Kasumi-1 (cell line): ENCODE measurements around the gene GPSM1.
"Not testable (repeated sequence)": the region's sequence is repeated elsewhere in the genome, so short reads cannot be mapped to it uniquely, and the experiment has no call there.

Experiments
- DNase-seq, 2 experiments: peaks; one replicate each; lab custom pipeline; 2025; lab: John Stamatoyannopoulos, UW

GPSM1 gene

DNA sequence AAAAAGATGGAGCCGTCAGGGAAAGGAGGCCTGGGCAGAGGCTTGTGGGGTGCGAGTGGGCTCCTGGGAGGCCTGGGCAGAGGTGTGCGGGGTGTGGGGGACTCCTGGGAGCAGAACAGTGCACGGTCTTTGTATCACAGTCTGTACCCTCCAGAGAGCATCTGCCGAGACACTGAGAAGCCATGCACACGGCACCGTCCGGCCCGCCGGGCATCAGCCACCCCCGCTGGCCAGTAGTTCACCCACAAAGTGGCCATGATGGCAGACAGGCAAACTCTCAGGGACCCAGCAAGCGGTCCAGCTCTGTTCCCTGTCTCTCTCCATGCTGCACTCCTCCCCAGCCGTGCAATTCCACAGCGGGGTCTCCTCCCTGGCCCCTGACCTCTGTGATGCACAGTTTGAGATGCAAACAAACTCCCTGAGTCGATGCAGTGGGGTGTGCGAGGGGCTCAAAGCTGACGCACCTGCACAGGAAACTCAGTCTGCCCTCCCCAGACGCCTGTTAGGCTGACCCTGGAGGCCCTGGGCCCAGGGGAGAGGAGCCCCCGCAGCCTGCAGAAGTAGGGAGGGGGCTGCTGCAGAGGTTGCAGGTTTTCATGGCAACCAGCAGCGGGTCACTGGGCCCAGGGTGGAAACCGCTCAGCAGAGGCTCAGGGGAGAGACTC is 9.1 kb upstream of the GPSM1 start:
- no peak for DNase-seq

- DNase-seq: no peak
Observed at GRCh38 chr9:136318776-136319241, 8.5 kb upstream of the GPSM1 start.

DNA sequence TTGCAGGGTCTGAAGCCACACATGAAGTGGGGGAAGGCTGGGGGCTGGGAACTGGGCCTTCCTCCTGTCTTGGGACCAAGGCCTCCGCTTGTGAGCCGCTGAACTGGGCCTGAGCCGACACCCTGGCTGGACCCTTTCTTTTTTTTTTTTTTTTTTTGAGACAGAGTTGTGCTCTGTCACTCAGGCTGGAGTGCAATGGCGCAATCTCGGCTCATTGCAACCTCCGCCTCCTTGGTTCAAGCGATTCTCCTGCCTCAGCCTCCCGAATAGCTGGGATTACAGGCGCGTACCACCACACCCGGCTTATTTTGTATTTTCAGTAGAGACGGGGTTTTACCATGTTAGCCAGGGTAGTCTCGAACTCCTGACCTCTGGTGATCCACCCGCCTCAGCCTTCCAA is 8.1 kb upstream of the GPSM1 start:
- not testable (repeated sequence) for DNase-seq

DNA sequence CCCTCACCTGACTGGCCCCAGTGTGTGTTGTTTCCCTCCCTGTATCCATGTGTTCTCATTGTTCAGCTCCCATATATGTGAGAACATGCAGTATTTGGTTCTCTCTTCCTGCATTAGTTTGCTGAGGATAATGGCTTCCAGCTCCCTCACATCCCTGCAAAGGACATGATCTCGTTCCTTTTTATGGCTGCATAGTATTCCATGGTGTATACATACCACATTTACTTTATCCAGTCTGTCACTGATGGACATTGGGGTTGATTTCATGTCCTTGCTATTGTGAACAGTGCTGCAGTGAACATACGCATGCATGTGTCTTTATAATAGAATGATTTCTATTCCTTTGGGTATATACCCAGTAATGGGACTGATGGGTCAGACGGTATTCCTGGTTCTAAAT is 7.4 kb upstream of the GPSM1 start:
- DNase-seq: not testable (repeated sequence)

- DNase-seq: not testable (repeated sequence)
Observed at GRCh38 chr9:136320972-136321371, 6.4 kb upstream of the GPSM1 start.

- DNase-seq: no peak
Observed at GRCh38 chr9:136321561-136321960, 5.8 kb upstream of the GPSM1 start.

- no peak for DNase-seq
Observed at GRCh38 chr9:136322756-136323330, 4.5 kb upstream of the GPSM1 start.

GRCh38 chr9:136323371-136323789 is 4.0 kb upstream of the GPSM1 start:
- DNase-seq: no peak

DNA sequence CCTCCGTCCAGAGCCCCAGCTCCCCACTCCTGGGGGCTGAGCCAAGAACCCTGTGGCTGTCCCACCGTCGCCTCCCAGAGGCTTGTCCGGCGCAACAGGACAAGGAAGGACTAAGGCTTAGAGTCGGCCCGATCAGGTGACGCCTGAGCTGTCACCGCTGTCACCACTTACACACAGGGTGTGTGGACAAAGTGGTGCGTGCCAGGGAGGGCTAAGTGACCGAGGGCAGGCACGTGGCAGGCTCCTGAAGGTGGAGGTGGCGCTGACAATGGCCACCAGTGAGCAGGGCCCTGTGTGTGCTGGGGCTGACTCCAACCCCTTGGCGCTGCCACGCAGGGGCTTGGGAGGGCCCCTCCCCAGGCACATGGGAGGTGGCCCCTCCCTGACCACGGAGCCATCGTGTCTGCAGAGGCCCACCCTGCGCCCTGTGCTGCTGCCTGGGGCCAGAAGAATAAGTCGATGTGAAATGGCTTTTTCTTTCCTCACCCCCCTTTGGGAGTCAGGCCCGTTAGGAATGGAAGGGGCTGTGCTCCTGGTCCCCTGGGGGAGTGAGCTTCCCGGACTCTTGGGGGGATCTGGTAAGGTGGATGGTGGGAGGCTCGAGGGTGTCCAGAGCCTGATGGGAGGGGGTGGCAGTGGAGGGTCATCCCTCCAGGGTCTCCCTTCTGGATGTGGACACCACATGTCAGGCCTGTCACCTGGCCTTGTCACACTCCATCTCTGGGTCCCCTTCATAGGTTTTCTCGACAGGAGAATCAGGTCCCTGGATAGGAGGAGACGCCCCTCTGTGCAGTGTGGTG is 2.6 kb upstream of the GPSM1 start:
- no peak for DNase-seq

DNA sequence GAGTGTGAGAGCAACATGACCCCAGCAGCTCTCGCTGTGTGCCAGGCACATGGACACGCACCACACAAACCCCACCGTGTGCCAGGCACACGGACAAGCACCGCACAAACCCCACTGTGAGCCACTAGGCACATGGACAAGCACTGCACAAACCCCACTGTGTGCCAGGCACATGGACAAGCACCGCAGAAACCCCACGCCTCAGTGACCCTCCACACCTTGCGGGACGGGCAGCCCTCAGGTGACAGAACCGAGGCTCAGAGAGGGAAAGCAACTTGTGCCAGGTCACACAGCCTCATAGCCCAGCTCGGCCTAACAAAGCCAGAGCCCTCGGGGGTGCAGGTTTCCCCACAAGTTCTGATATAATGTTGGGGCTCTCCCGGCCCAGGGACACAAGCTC is 2.0 kb upstream of the GPSM1 start:
- DNase-seq: no peak

DNA sequence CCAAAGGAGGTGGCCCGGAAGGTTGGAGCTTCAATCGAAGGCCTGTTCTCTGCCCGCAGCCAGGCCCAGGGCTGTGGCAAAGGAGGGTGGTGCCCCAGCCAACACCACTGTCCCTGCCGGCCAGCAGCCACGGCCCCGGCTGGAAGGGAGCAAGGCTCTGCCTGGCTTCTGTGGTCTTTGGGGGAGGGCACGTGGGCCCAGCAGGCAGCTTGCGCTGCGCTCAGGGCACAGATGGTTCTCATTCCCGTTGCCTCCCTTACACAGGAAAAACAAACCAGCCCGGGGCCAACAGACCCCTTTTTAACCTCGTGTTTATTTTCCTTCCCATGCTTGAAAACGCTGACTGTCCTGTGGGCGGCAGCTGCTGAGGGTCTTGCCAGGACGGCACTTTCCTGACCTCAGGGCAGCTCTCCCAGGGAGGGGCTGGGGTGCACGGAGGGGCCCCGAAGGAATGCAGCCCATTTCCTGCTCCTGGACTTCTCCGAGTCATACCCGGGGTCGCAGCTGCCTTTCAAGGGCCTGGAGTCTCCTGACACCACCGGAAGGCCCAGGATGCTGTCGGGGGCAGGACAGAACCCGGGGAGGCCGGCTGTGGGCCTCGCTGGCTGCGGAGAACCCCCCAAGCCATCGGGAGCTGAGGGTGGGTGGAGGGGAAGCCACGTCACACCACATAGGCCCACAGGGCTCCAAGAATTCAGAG is 1.1 kb upstream of the GPSM1 start:
- DNase-seq: no peak

DNA sequence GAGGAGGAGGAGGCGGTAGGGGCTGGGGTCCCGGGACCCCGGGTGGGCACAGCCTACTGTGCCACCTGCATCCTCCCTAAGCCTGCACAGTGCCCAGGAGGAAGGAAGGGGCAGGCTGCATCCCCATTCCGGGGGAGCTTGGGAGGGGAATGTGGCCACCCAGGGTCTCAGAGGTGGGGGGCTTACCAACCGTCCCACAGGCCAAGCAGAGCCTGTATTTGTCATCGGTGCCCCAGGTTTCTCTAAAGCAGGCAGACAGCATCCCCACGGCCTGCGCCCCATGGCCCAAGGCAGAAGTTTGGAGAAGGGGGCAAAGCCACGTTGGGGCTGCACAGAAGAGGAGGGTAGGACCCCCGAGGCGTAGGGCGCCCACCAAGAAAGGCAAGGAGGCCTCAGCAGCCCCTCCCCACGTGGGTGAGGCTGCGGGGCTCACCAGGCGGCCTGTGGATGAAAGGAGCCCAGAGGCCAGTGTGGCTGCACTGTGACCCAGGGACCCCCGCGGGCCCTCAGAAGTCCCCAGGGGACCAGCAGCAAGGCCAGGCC is 507 bp upstream of the GPSM1 start:
- DNase-seq: no peak

DNA sequence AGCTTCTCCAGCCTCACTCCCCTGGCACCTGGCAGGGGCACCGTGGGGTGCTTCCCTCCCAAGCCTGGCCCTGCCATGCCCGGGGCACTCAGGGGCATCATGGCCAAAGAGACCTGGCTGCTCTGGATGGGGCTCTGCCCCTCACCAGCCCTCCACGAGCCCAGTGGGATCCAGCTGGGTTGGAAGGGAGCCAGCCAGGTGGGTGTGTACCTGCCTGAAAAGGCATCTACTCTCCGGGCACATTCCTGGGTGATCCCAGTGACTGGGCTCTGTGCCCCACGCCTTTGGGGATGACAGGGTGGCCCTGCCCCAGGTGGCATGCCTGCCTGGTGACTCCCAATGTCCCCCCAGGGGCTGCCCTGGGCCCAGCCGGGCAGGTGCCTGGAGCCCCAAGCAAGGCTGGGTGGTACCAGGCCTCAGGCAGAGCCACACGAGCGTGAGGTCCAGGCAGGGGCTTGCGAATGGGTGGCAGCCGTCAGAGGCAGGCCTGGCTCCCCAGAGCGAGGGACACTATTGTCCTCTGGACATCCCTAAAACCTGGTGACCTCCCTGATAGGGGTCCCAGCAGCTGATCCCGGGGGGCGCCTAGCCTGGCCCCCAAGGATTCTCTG is 777 bp downstream of the GPSM1 start:
- no peak for DNase-seq

- DNase-seq: no peak
Observed at GRCh38 chr9:136328622-136329041, 1.3 kb downstream of the GPSM1 start.

DNA sequence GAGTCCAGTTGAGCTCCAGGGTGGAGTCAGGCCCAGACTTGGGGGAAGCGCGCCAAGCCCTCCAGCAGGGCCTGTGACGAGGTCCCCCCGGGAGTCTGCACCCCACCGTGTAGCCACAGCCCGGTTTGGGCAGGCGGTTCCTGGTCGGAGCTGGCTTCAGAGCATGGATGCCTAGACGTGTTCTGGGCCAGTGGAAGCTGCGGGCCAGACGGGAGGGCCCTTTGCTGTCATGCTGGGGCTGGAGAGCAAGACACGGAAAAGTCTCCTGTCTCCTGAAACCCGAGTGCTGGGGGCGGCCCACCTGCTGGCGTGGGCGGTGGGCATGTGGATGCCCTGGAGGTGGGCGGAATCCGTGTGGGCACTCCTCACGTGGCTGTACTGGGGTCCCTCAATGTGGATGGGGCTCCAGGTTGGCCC is 1.9 kb downstream of the GPSM1 start:
- no peak for DNase-seq

- no peak for DNase-seq
Observed at GRCh38 chr9:136329636-136330405, 2.5 kb downstream of the GPSM1 start.

DNA sequence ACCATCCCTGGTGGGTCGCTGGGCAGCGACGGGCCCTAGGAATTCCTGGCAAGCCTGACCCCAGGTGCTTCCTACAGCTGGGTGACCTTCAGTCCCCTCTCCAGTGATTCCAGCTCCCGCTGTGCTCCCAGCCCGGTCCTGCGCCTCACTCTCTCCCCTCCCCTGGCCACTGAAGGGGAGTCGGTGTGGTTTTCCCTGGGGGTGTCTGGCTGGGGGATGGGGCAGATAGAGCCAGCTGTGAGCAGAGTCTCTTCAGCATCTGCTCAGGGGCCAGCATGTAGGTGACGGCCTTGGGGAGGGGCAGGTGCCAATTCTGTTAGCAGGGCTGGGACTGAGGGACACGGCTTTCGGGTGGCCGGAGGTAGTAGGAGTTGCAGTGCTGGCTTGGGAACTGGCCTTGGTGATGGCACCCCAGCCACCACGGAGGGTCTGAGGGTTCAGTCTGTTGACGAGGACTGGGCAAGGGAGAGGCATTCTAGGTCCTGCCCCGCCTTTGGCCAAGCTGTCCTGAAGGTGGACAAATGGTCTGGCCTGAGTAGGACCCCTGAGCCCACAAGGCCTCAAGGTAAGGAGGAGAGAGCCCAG is 3.2 kb downstream of the GPSM1 start:
- no peak for DNase-seq

- no peak for DNase-seq
Observed at GRCh38 chr9:136331030-136331429, 3.7 kb downstream of the GPSM1 start.

DNA sequence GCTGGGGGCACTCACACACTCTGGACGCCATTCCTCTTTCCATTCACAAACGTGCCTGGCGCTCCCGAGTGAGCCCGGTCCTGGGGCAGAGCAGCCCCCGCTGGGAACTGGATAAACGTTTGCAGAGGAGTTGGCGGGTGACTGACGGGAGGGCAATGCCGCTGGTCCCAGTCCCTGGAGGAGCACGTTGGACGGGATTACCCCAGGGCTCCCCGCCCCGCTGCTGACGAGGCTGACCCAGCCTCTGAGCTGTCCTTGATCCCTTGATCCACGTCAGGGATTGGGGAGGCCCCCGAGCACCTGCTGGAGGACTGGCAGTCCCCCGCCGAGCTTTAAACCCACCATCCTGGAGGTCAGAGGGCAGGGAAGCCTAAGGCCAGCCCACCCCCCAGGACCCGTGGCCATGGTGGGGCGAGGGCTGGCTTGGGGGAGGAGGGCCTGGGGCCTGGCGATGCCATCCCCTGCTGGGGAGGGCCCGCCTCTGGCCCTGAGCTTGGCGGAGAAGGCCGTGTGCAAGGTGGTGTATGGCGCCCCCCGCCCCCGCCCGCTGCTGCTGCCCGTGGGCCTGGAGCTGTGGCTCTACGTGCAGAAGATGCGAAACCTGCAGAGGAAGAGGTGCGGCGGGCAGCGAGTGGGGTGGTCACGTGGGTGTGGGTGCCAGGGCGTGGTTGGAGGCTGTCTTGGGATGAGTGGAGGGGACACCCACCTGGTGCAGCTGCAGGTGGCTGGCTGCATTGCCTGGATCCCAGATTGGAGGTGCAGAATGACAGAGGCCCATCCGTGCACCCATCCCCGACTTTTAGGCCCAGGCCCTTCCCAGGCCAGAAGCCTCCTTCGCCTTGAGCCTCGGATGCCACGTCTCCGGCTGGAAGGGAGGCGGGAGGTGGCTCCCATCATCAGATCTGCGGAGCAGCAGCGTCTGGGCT is 4.5 kb downstream of the GPSM1 start:
- no peak for DNase-seq
